Keratinocyte (primary cell): Measurements from ENCODE around the gene ADAMTS4. TPM values are rescaled to one million over a fixed set of nuclear protein-coding genes. Genes with fewer than 3 reads are reported as not detected.

Experiments used
- DNase-seq: peaks from one replicate; pipeline ENCODE4 v3.0.0-alpha.2; 2011; ENCODE audit warnings: low read depth, missing footprints, low spot score
- FAIRE-seq: peaks from 2 replicates; lab custom pipeline; 2011; peaks lifted over from hg19 to GRCh38; lab: Jason Lieb, UNC
- H2AFZ ChIP-seq: 2 replicates; pipeline ENCODE4 v1.6.0; 2012; ENCODE audit warnings: low read length, control low read depth, inconsistent platforms; ENCODE audit not compliant: control insufficient read depth
- H3K27ac ChIP-seq: 2 replicates; pipeline ENCODE4 v1.5.1; 2011; ENCODE audit warnings: low read length; ENCODE audit not compliant: control insufficient read depth, insufficient read depth
- H3K27me3 ChIP-seq: 3 replicates; pipeline ENCODE4 v1.6.0; 2011; ENCODE audit warnings: low read length; ENCODE audit not compliant: control insufficient read depth, insufficient read depth; ENCODE audit errors: extremely low read depth
- H3K36me3 ChIP-seq, 2 experiments: 2 replicates in 1 of 2; 3 replicates in 1 of 2; pipeline ENCODE4 v1.5.1; 2011; ENCODE audit warnings: low read length in 2 of 2, mild to moderate bottlenecking in 1 of 2; ENCODE audit not compliant: control insufficient read depth in 2 of 2, insufficient read depth in 2 of 2; ENCODE audit errors: extremely low read depth in 1 of 2
- H3K4me1 ChIP-seq: 3 replicates; pipeline ENCODE4 v1.5.1; 2011; ENCODE audit warnings: low read length; ENCODE audit not compliant: control insufficient read depth, insufficient read depth; ENCODE audit errors: extremely low read depth
- H3K4me2 ChIP-seq: 3 replicates; pipeline ENCODE4 v1.6.0; 2011; ENCODE audit warnings: low read depth, low read length; ENCODE audit not compliant: control insufficient read depth, insufficient read depth; ENCODE audit errors: extremely low read depth
- H3K4me3 ChIP-seq, 3 experiments: fragments of 200-600 bp in 1 of 3; sonication (generic) in 1 of 3; 2 replicates in 2 of 3; 3 replicates in 1 of 3; pipeline ENCODE4 v1.5.1; 2011 to 2016; ENCODE audit warnings: low read length in 3 of 3, mild to moderate bottlenecking in 3 of 3, control low read depth in 2 of 3, inconsistent platforms in 1 of 3, low read depth in 1 of 3, mixed read lengths in 1 of 3, mixed run types in 1 of 3, moderate library complexity in 1 of 3; ENCODE audit not compliant: control insufficient read depth in 2 of 3, insufficient read depth in 2 of 3; ENCODE audit errors: extremely low read depth in 1 of 3
- H3K79me2 ChIP-seq: 2 replicates; pipeline ENCODE4 v1.6.0; 2012; ENCODE audit warnings: low read length; ENCODE audit not compliant: control insufficient read depth, insufficient read depth
- H3K9ac ChIP-seq: 3 replicates; pipeline ENCODE4 v1.6.0; 2011; ENCODE audit warnings: low read length; ENCODE audit not compliant: control insufficient read depth, insufficient read depth; ENCODE audit errors: extremely low read depth
- H3K9me1 ChIP-seq: 3 replicates; pipeline ENCODE4 v1.6.0; 2011; ENCODE audit warnings: low read length; ENCODE audit not compliant: control insufficient read depth, insufficient read depth; ENCODE audit errors: extremely low read depth
- H3K9me3 ChIP-seq: 2 replicates; pipeline ENCODE4 v1.5.1; 2012; ENCODE audit warnings: low read depth, low read length; ENCODE audit not compliant: control insufficient read depth
- H4K20me1 ChIP-seq: 3 replicates; pipeline ENCODE4 v1.6.0; 2011; ENCODE audit warnings: low read length; ENCODE audit not compliant: control insufficient read depth, insufficient read depth; ENCODE audit errors: extremely low read depth
- CTCF ChIP-seq, 3 experiments: IDR thresholded peaks in 1 of 3; conservative IDR thresholded peaks in 1 of 3; optimal IDR thresholded peaks in 1 of 3; 2 replicates in 2 of 3; 3 replicates in 1 of 3; pipeline versions ENCODE3 to v1.5.1; 2011; ENCODE audit warnings: low read length in 3 of 3, mild to moderate bottlenecking in 3 of 3, moderate library complexity in 2 of 3, control low read depth in 1 of 3, inconsistent platforms in 1 of 3; ENCODE audit not compliant: insufficient read depth in 2 of 3; ENCODE audit errors: extremely low read depth in 1 of 3
- EZH2 ChIP-seq: IDR thresholded peaks from one replicate; pipeline ENCODE4 v1.6.1; 2012; ENCODE audit warnings: inconsistent platforms, mild to moderate bottlenecking, low read length, moderate library complexity
- dilution Hi-C: fragments of 300-500 bp; cut with MboI; formaldehyde crosslinking; loops from one replicate; pipeline ENCODE4 v1.7.0; 2020; ENCODE audit warnings: low sequenced_read_pairs; ENCODE audit not compliant: extremely low pct_ligation_motif_present
- polyA plus RNA-seq, 5 experiments: library from polyadenylated mRNA; depleted of rRNA in 3 of 5; stranded (reverse) in 3 of 5; stranded (forward) in 1 of 5; unstranded in 1 of 5; fragments of >200 nt; gene quantifications; 1 replicate in 1 of 5; 2 replicates in 3 of 5; 3 replicates in 1 of 5; pipeline versions ENCODE4 v1.2.1 to v1.2.3, GENCODE V29; 2011 to 2012; ENCODE audit warnings: missing spikeins in 2 of 5, low read depth in 1 of 5, low replicate concordance in 1 of 5

Gene ADAMTS4
- polyA plus RNA-seq, 1 donor (not counting 4 experiments of a cell fraction or from before 2014, with no cell fraction given), result 0.35 TPM

GRCh38 chr1:161171191-161171590 is 27.7 kb downstream of the ADAMTS4 start:
- H4K20me1 ChIP-seq, result no peaks in the 10 kb centered on the region
- no peaks in the 10 kb centered on the region for H3K27me3 ChIP-seq
- no peak overlapping the region for H3K4me3 ChIP-seq
- H3K79me2 ChIP-seq, result peaks cover 6% of the 10 kb centered on the region
- H2AFZ ChIP-seq, result no peak overlapping the region
- H3K9me1 ChIP-seq, result no peaks in the 10 kb centered on the region
- H3K36me3 ChIP-seq, result peaks cover 25 to 39% of the 10 kb centered on the region in 2 experiments
- no peak for DNase-seq
- no peak overlapping the region for H3K4me2 ChIP-seq
- no peak overlapping the region for H3K9ac ChIP-seq
- no peak for FAIRE-seq
- H3K9me3 ChIP-seq, result no peaks in the 10 kb centered on the region
- TF ChIP-seq CTCF (optimal IDR thresholded peaks at IDR 0.05 in 1 of 3, IDR thresholded peaks at IDR 0.05 in 1 of 3, conservative IDR thresholded peaks at IDR 0.05 in 1 of 3; ENCODE audit: extremely low read depth in 1 of 3, insufficient read depth in 2 of 3, low read length in 3 of 3) (peak in 2 of 3 experiments; percentile 17 to 18), EZH2 (no peak)
- dilution Hi-C loops, result no loop called here
- H3K4me1 ChIP-seq, result peaks cover 8% of the 10 kb centered on the region
- H3K27ac ChIP-seq, result no peak overlapping the region

- Histone ChIP-seq H3K9ac (no peak overlapping the region), H3K9me1 (no peaks in the 10 kb centered on the region), H3K79me2 (peaks cover 1% of the 10 kb centered on the region), H3K4me2 (no peak overlapping the region), H3K27ac (no peak overlapping the region), H3K36me3 (peaks cover 23 to 36% of the 10 kb centered on the region in 2 experiments), H4K20me1 (no peaks in the 10 kb centered on the region), H2AFZ (no peak overlapping the region), H3K27me3 (no peaks in the 10 kb centered on the region), H3K4me3 (no peak overlapping the region), H3K4me1 (peaks cover 16% of the 10 kb centered on the region), H3K9me3 (no peaks in the 10 kb centered on the region)
- DNase-seq (no peak), FAIRE-seq (no peak)
- dilution Hi-C loops, result no loop called here
- no peak for TF ChIP-seq EZH2
- no peak for TF ChIP-seq CTCF (optimal IDR thresholded peaks at IDR 0.05 in 1 of 3, IDR thresholded peaks at IDR 0.05 in 1 of 3, conservative IDR thresholded peaks at IDR 0.05 in 1 of 3; ENCODE audit: extremely low read depth in 1 of 3, insufficient read depth in 2 of 3, low read length in 3 of 3)
Measured at GRCh38 chr1:161168906-161169305, 29.9 kb downstream of the ADAMTS4 start.
